Hepatocyte (in vitro differentiated cells): ENCODE results near the gene STAC.

Experiments
- CTCF ChIP-seq: fragments of 200-600 bp; sonication (generic); IDR thresholded peaks from 2 replicates; pipeline ENCODE4 v1.5.1; 2016; ENCODE audit warnings: antibody characterized with exemption, mild to moderate bottlenecking; ENCODE audit not compliant: poor library complexity
- EZH2 ChIP-seq: fragments of 200-600 bp; sonication (generic); IDR thresholded peaks from 2 replicates; pipeline ENCODE4 v1.6.1; 2016; ENCODE audit warnings: antibody characterized with exemption, mild to moderate bottlenecking, borderline replicate concordance
- EZH2phosphoT487 ChIP-seq: fragments of 200-600 bp; sonication (generic); IDR thresholded peaks from one replicate; pipeline ENCODE4 v1.6.1; 2018; ENCODE audit warnings: antibody characterized with exemption, mild to moderate bottlenecking, low read depth, moderate library complexity; ENCODE audit not compliant: unreplicated experiment, severe bottlenecking

GRCh38 chr3:36409862-36410261, 29.6 kb downstream of the STAC start:
- TF ChIP-seq CTCF (no peak), EZH2 (no peak), EZH2phosphoT487 (no peak)
